Stimulated activated CD8-positive, alpha-beta memory T cell treated with anti-CD3 and anti-CD28 coated beads, Interleukin-4, amount 100 ng/mL, for 48 hours (primary cell): Measurements from ENCODE around the gene LIPJ.

ENCODE experiments used
- DNase-seq: peaks from one replicate; pipeline ENCODE4 v3.0.0-alpha.2; 2020

The LIPJ gene

DNA sequence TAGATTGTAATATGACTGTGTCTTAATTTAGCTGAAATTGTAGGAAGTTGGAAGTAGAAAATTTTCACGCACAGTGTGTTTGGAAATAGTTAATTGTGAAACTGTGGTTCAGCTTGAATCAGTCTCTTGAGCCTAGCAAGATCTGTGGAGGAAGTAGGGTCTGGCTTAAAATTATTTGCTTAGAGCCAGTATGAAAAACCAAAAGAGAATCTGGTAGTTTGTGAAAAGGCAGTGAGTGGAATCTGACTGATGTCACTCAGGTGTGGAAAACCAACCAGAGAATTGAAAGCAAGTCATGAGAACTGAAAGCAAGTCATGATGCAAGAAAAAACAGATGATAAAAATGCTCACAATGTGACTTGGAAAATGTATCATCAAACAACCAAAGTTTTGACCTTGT is 11.5 kb downstream of the LIPJ start:
- DNase-seq: no peak

DNA sequence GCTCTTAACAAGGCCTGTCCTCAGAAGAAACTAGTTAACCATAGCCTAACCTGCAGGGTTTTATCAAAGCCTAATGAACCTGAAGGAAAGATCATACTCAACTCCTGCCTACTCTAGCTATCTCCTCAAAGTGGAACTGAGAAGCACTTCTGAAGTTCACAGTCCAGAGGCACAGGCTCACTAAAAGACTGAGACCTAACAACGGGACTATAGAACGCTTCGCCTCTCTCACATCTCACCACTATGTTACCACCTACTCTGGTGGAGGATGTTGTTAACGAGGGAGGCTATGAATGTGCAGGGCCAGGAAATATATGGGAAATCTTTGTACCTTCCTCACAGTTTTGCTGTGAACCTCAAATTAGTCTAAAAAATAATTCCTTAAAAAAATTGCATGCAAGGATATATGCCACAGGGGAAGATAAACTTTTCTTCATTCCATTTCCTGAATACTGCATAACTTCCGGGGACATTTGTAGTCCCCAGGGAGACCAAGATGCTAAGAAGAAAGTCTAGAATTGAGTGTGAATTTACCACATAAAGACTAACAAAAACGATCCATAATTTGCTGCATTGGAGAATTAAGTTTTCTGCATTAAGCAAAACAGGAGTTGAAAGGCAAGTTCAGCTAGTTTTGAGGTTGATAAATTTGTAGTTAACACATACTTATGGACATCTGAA is 21.6 kb downstream of the LIPJ start:
- no peak for DNase-seq

DNA sequence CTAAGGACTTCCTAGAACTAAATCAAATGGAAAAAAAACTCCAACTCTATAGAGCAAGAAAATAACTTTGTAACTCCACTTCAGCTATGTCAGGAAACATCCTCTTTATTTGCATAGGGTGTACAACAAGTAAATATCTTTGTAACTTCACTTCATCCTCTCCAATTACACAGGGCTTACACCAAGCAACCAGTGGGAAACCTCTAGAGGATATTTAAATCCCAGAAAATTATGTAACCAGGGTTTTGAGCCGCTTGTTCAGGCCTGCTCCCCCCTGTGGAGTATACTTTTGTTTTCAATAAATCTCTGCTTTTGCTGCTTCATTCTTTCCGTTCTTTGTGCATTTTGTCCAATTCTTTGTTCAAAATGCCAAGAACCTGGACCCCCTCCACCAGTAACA is 22.2 kb downstream of the LIPJ start:
- no peak for DNase-seq

DNA sequence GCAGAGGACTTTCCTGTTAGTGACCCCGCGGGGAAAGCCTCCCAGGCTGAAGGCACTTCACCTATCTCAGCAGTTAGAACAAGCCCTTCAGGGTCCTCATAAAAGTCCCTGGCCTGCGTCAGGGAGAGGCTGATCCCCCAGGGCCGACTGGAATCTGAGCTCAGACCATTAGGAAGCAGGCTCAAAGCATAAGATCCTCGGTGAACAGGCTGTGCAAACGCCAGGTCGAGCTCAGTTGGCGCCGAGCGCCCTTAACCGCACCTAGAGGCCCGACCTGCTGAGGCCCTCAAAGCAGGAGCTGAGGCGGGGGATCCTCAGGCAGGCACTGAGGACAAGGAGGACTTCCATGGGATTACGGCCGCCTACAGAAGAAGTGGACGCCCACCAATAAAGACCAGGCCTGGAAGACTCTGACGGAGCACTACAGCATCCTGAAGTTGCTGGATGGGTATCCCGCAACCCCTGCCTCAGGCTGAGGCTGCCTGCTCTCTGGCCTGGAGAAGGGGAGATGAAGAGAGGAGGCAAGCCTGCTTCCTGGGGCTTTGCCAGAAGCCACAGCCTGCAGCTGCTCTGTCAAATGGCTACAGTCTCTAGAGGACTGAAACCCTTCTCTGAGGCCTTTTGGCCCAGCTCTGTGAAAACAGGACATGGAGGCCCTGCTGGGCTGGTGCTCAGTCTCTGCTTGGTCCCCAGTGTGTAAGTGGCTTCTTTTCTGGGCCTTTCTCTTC is 29.9 kb downstream of the LIPJ start:
- no peak for DNase-seq

DNA sequence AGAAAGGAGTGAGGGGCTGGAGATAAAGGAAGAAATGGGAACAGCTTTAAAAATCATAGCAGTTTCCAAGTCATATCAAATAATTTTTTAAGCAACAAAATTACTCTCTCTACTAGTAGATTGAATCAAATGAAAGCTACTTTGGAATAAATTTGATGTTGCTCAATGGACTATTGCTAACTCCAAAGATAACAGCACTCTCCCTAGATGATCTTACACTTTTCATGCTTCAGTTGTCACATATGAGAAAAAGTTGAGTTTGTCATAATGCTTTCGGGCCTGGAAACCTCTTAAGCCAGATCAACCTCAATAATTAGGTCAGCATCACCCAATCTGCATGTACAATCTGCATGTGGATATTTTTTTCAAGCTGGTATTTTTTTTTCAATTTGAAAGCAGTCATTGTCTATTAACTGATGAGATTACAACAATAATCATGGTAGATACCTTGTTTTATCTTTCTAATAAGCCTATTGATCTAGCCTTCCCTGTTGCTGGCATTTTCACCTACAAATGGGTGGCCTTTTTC is 31.3 kb downstream of the LIPJ start:
- no peak for DNase-seq

DNA sequence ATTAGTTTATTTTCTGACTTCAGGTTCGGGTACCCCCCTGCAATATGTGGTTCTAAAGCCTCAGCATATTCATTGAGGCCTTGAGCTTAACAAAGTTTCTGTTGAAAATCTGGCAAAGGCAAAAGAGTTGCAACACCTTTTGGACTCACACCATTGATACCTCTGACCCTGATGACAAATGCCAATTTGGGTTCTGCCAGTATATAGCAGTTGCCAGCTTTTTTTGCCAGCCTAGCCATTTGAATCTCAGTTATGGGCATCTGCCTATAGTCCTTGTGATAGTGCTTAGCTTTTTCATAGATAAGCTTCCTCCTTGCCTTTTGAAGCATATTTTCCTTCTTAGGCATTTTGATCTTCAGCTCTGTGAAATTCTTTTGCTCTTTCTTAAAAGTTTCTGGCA is 31.9 kb downstream of the LIPJ start:
- no peak for DNase-seq

DNA sequence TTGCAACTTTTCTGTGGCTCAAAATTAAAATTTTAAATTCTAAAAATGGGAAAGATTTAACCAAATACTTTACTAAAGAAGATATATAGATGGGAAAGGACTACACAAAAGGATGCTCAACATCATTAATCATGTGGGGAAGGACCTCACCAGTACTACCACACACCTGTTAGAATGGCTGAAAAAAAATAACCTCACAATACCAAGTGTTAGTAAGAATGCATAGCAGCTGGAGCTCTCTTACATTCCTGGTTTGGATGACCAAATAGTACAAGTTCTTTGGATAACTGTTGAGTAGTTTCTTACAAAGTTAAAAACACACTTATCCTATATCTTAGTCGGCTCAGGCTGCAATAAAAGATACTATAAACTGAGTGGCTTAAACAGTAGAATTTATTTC is 33.9 kb downstream of the LIPJ start:
- DNase-seq: no peak

DNA sequence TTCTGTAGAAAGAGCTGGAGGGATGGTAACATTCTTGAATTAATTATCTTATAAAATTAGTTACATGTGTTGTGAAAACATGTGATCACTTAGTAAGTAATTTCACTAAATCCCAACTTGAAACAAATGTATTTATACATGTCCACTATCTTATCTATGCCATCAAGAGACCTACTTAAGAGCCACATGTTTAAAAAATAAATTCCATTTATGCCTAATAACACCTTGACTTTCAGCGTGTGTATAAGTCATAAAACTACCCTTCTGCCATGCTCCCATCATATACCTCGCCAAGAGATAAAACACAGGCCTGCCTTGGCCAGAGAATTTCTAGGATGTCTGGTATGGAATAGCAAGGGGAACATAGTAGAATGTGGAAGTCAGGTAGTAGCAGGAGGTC is 37.3 kb downstream of the LIPJ start:
- no peak for DNase-seq

DNA sequence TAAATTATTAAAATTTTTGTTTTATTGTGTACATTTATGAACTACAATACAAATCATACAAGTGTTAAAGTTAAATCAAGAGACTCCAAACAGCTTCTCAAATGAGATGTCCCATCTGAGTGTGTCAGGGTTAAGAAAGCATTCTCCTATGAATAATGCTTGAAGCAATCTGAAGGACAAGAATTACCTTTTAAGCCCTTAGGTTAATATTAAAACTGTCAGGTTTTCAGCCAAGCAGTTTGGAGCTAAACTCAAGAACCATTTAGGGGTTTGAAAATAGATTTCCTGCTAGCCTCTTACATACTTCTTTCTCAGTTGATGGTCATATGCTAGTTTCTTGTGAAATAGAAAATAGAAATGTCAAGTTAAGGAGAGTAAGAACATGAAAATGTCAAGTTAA is 38.3 kb downstream of the LIPJ start:
- DNase-seq: no peak

DNA sequence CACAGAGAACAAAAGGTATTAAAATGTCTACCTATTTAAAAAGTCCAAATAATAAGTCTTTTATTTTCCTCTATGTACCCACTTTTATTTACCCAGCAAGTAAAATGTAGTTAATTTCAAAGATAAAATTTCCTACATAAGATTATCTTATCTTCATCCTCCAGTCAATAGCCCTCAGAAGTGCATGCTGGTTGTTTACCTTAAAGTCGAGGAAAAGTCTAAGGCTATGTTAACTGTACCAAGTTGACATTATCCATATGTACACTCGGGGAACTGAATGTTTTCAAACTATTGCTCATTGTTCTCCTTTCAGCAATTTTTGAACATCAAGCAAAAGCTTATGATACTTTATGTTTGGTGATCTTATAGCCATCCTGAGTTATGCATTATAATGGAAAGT is 53.6 kb downstream of the LIPJ start:
- DNase-seq: no peak

DNA sequence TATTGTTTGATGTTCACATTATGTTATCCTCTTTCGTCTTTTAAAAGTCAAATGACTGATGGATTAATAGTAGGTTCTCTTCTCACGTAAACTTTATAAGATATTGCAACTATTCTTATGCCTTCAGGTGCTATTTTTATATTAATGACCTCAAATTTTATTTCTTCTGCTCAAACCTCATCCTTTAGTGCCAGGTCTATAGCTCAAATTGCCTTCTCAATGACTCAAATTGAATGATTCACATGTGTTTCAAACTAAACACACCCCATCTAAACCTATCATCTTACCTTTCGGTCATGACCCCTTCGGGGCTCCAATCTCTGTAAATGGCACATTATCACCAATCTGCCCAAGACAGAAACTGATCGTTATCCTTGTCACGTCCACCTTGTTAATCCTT is 55.6 kb downstream of the LIPJ start:
- DNase-seq: no peak

DNA sequence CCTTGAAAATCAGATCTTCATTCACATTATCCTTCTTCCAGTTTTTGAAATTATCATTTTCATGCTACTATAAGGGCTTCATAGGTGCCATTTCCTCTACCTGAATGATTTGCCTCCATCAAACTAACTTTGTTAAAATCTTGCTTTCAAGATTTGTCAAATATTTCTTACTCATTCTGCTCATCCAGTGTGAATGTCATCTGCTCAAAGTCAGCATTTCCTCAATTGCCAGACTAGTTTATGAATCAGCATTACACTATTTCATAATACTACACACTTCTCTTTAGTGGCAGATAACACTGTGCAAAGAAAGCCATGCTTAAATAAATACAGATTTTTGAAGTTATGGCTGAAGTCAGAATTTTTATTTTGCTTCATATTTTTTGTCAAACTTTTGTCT is 56.4 kb downstream of the LIPJ start:
- no peak for DNase-seq

DNA sequence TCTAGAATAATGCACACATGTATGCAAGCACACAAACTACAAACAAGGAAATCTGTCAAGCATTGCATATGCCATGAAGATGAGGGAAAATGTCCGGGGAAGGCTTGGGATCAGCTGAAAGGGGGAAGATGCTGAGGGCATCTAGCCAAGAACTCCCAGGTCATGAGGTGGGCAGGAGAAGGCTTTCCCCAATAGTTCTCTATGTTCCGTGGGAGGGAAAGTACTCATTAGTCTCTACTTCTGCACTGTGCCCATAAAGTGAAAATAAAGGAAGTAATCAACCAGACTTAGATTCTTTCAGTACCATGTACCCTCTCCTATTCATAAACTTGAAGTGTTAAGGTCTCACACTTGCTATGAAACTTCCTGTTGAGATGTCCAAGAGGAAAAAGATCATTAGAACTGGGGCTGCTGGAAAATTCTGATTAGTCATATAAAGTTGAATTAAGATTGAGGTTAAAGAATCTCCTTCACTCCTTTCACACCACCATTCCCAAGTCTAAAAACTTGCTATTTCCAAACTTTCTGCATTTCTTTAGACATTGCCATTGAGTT is 60.6 kb downstream of the LIPJ start:
- no peak for DNase-seq

DNA sequence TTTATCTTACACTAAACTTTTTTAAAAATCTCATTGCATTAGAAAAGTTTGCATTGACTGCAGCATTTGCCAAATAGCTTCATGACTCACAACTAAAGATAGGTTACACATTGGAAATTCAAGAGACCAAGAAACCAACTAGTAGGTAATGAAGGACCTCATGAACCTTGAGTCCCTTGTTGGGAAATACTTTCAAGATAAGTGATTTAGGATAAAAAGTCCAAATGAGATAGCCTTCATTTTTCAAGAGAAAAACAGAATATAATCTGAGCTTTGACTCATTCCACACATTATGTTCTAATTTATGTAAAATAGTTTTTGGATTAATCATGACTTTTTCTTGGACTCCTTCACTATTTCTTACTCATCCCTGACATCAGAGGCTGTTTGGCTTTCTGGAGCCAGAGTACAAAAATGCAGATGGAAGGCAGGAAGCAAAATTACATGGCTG is 64.6 kb downstream of the LIPJ start:
- no peak for DNase-seq

DNA sequence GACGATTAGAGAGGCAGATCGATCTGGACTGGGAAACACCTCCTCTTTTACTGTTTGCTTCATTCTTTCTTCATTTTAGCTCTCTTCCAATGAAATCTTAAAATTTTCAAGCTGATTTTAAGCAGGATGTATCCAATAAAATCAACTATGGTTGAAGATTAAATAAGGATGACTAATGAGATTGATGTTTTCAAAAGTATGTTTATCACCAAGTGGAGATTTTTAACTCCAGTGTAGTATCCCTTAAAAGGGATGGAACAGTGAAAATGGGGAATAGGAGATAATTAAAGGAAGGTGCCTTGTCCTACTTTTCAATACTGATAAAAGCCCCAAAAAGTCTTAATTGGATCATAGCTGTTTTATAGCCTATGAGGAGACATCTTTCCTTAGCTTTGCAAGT is 66.1 kb downstream of the LIPJ start:
- no peak for DNase-seq
